CD14-positive monocyte (primary cell): ENCODE measurements around the gene SNX3. TPM values are rescaled to one million over a fixed set of nuclear protein-coding genes. Genes with fewer than 3 reads are reported as not detected.
A peak's percentile ranks its signal among the peaks of the same experiment; 100 is the strongest.

Source experiments
- DNase-seq, 3 donors: peaks; one replicate each; pipeline ENCODE4 v3.0.0-alpha.2; 2011 to 2022
- H2AFZ ChIP-seq: 2 replicates; pipeline ENCODE4 v1.6.0; 2012; ENCODE audit warnings: mild to moderate bottlenecking, low read depth, low read length, inconsistent platforms; ENCODE audit not compliant: insufficient read depth, poor library complexity, severe bottlenecking
- H3K27ac ChIP-seq, 2 donors: 1 replicate in 1 of 2; 2 replicates in 1 of 2; pipeline ENCODE4 v1.5.1; 2012 to 2013; ENCODE audit warnings: low read length in 2 of 2, control low read depth in 1 of 2, inconsistent platforms in 1 of 2, low read depth in 1 of 2, mild to moderate bottlenecking in 1 of 2
- H3K27me3 ChIP-seq, 2 donors: one replicate each; pipeline versions ENCODE4 v1.6.0 to v1.6.1; 2011 to 2013; ENCODE audit warnings: low read length in 2 of 2; ENCODE audit not compliant: control insufficient read depth in 2 of 2, insufficient read depth in 2 of 2
- H3K36me3 ChIP-seq, 2 donors: replicated peaks in 1 of 2; 1 replicate in 1 of 2; 2 replicates in 1 of 2; pipeline versions ENCODE4 v1.5.1 to v1.6.1; 2012 to 2013; ENCODE audit warnings: low read length in 2 of 2, control low read depth in 1 of 2, inconsistent platforms in 1 of 2, mild to moderate bottlenecking in 1 of 2; ENCODE audit not compliant: insufficient read depth in 2 of 2, control insufficient read depth in 1 of 2
- H3K4me1 ChIP-seq, 2 donors: 1 replicate in 1 of 2; 2 replicates in 1 of 2; pipeline versions ENCODE4 v1.5.1 to v1.6.1; 2012 to 2013; ENCODE audit warnings: low read length in 2 of 2, control low read depth in 1 of 2, inconsistent platforms in 1 of 2, mild to moderate bottlenecking in 1 of 2, moderate library complexity in 1 of 2; ENCODE audit not compliant: insufficient read depth in 2 of 2, control insufficient read depth in 1 of 2
- H3K4me2 ChIP-seq: replicated peaks from 2 replicates; pipeline ENCODE3; 2012; ENCODE audit warnings: low read length, moderate library complexity, mild to moderate bottlenecking; ENCODE audit not compliant: poor library complexity, severe bottlenecking; ENCODE audit errors: extremely low read depth
- H3K4me3 ChIP-seq, 3 experiments: fragments of 200-600 bp in 1 of 3; sonication (generic) in 1 of 3; replicated peaks in 1 of 3; 1 replicate in 2 of 3; 2 replicates in 1 of 3; pipeline ENCODE4 v1.5.1; 2011 to 2013; ENCODE audit warnings: low read length in 3 of 3, mild to moderate bottlenecking in 3 of 3, control low read depth in 2 of 3, low read depth in 2 of 3, inconsistent platforms in 1 of 3, moderate library complexity in 1 of 3
- H3K79me2 ChIP-seq: 2 replicates; pipeline ENCODE4 v1.6.0; 2012; ENCODE audit warnings: mild to moderate bottlenecking, control low read depth, inconsistent platforms, low read length, moderate library complexity; ENCODE audit not compliant: insufficient read depth
- H3K9ac ChIP-seq: 2 replicates; pipeline ENCODE4 v1.6.0; 2017; ENCODE audit warnings: low read length, mild to moderate bottlenecking; ENCODE audit not compliant: insufficient read depth, poor library complexity, severe bottlenecking
- H3K9me3 ChIP-seq, 2 donors: replicated peaks in 1 of 2; 1 replicate in 1 of 2; 2 replicates in 1 of 2; pipeline versions ENCODE4 v1.5.1 to v1.6.1; 2012 to 2013; ENCODE audit warnings: low read length in 2 of 2, control low read depth in 1 of 2; ENCODE audit not compliant: control insufficient read depth in 1 of 2, insufficient read depth in 1 of 2
- H4K20me1 ChIP-seq: 2 replicates; pipeline ENCODE4 v1.6.0; 2012; ENCODE audit warnings: mild to moderate bottlenecking, low read length, control low read depth, moderate library complexity; ENCODE audit not compliant: insufficient read depth
- H3K27ac Mint-ChIP-seq, 7 donors: one replicate each; pipeline ENCODE4 v1.8.0; 2020; ENCODE audit warnings: mild to moderate bottlenecking in 7 of 7, mixed read lengths in 7 of 7, moderate library complexity in 6 of 7, inconsistent platforms in 2 of 7
- H3K27me3 Mint-ChIP-seq, 3 donors: one replicate each; pipeline ENCODE4 v1.8.0; 2021 to 2022; ENCODE audit warnings: low read depth in 3 of 3, mild to moderate bottlenecking in 3 of 3, mixed read lengths in 3 of 3, moderate library complexity in 3 of 3, inconsistent platforms in 1 of 3
- H3K36me3 Mint-ChIP-seq, 2 donors: one replicate each; pipeline ENCODE4 v1.8.0; 2020; ENCODE audit warnings: mixed read lengths in 2 of 2, inconsistent platforms in 1 of 2, mild to moderate bottlenecking in 1 of 2
- H3K4me1 Mint-ChIP-seq: one replicate; pipeline ENCODE4 v1.8.0; 2020; ENCODE audit warnings: mild to moderate bottlenecking, mixed read lengths
- H3K4me3 Mint-ChIP-seq, 2 donors: one replicate each; pipeline ENCODE4 v1.8.0; 2020; ENCODE audit warnings: mild to moderate bottlenecking in 2 of 2, mixed read lengths in 2 of 2, moderate library complexity in 1 of 2
- H3K9me3 Mint-ChIP-seq, 7 donors: one replicate each; pipeline ENCODE4 v1.8.0; 2020 to 2022; ENCODE audit warnings: mixed read lengths in 7 of 7, mild to moderate bottlenecking in 6 of 7, moderate library complexity in 6 of 7, inconsistent platforms in 2 of 7
- CTCF ChIP-seq: fragments of 200-600 bp; IDR thresholded peaks from one replicate; pipeline ENCODE4 v1.8.0; 2022; ENCODE audit warnings: antibody characterized with exemption, mild to moderate bottlenecking
- WGBS: methylation state at CpG from one replicate; pipeline ENCODE4 v1.1.5; 2013; ENCODE audit warnings: missing lambda C conversion rate; ENCODE audit not compliant: insufficient coverage; 5-methylcytosine and 5-hydroxymethylcytosine counted together
- intact Hi-C, 2 donors: fragments of 100-400 bp; cut with micrococcal nuclease; formaldehyde crosslinking; loops; one replicate each; pipeline versions ENCODE4 v1.15.0 to v1.15.1; 2023
- polyA plus RNA-seq, 3 donors: library from polyadenylated mRNA; depleted of rRNA in 1 of 3; unstranded in 2 of 3; stranded (reverse) in 1 of 3; fragments of 300-500 nt in 2 of 3; fragments of >200 nt in 1 of 3; fragmentation: Illumina TruSeq in 2 of 3; gene quantifications; 1 replicate in 2 of 3; 2 replicates in 1 of 3; pipeline ENCODE4 v1.2.3, GENCODE V29; 2012 to 2021

Gene SNX3
- polyA plus RNA-seq, 3 donors: 134 to 441 (median 394) TPM

DNA sequence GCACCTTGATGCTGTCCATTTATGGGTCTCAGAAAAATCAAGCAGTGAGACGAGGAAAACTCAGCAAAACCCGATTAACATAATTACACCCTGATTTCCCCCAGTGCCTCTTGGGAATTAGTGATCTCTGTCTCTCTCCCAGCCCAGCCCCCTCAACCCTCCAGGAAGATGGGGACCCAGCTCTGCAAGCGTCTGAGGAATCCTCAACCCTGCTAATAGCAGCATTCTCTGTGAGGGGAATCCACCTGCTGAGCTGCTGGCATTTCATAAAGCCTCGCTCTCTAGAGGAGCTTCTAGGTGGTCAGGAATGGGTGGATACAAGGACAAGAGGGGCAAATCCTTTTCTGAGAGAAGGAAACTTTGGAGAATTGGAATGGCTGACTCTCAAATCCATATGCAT, 81.1 kb downstream of the SNX3 start:
- no peak overlapping the region for H3K4me2 ChIP-seq
- no peak overlapping the region for H3K9ac ChIP-seq
- peaks cover 68 to 88% of the 10 kb centered on the region in 2 donors for H3K27me3 ChIP-seq
- Mint-ChIP-seq H3K4me1 (peaks cover 21% of the 10 kb centered on the region), H3K36me3 (peaks cover 0 to 9% of the 10 kb centered on the region in 2 donors), H3K27ac (no peak overlapping the region), H3K27me3 (peaks cover 74 to 91% (median 86%) of the 10 kb centered on the region in 3 donors), H3K4me3 (peak overlapping the region in 1 of 2 donors; percentile 73), H3K9me3 (peaks cover 0 to 14% (median 9%) of the 10 kb centered on the region in 7 donors)
- WGBS: 17% methylated on average over 2 of the region's 4 CpGs
- intact Hi-C loops: no loop called here
- H3K4me1 ChIP-seq: peaks cover 12 to 13% of the 10 kb centered on the region in 2 donors
- no peak overlapping the region for H3K4me3 ChIP-seq
- no peak for TF ChIP-seq CTCF
- DNase-seq: no peak
- no peaks in the 10 kb centered on the region for H3K79me2 ChIP-seq
- no peak overlapping the region for H2AFZ ChIP-seq
- H3K27ac ChIP-seq: no peak overlapping the region
- no peaks in the 10 kb centered on the region for H4K20me1 ChIP-seq
- no peaks in the 10 kb centered on the region for H3K36me3 ChIP-seq
- peaks cover 14 to 27% of the 10 kb centered on the region in 2 donors for H3K9me3 ChIP-seq

GRCh38 chr6:108176281-108177089, 84.4 kb downstream of the SNX3 start:
- Histone ChIP-seq H3K4me1 (peaks cover 12 to 13% of the 10 kb centered on the region in 2 donors), H3K9me3 (peaks cover 14 to 50% of the 10 kb centered on the region in 2 donors), H3K4me3 (peak overlapping the region in 1 of 3 experiments; percentile 42), H3K27me3 (peaks cover 95 to 100% of the 10 kb centered on the region in 2 donors), H3K79me2 (no peaks in the 10 kb centered on the region), H3K9ac (no peak overlapping the region), H3K27ac (no peak overlapping the region), H4K20me1 (no peaks in the 10 kb centered on the region), H2AFZ (peak overlapping the region; percentile 47), H3K4me2 (peak overlapping the region; percentile 45), H3K36me3 (no peaks in the 10 kb centered on the region)
- H3K36me3 Mint-ChIP-seq: peaks cover 0 to 9% of the 10 kb centered on the region in 2 donors
- H3K27ac Mint-ChIP-seq: no peak overlapping the region
- peaks cover 0 to 21% (median 9%) of the 10 kb centered on the region in 7 donors for H3K9me3 Mint-ChIP-seq
- H3K4me1 Mint-ChIP-seq: peaks cover 28% of the 10 kb centered on the region
- DNase-seq: no peak
- TF ChIP-seq CTCF: no peak
- WGBS: 14% methylated on average over 39 of the region's 46 CpGs
- intact Hi-C loops: no loop called here
- H3K4me3 Mint-ChIP-seq: peak overlapping the region; percentile 47 to 88
- H3K27me3 Mint-ChIP-seq: peaks cover 90 to 97% (median 90%) of the 10 kb centered on the region in 3 donors
